ENCODE measurements around the gene PET100.

GRCh38 chr19:7648265-7649014 is 18.8 kb downstream of the PET100 start:
- TF ChIP-seq, protein P1, sequence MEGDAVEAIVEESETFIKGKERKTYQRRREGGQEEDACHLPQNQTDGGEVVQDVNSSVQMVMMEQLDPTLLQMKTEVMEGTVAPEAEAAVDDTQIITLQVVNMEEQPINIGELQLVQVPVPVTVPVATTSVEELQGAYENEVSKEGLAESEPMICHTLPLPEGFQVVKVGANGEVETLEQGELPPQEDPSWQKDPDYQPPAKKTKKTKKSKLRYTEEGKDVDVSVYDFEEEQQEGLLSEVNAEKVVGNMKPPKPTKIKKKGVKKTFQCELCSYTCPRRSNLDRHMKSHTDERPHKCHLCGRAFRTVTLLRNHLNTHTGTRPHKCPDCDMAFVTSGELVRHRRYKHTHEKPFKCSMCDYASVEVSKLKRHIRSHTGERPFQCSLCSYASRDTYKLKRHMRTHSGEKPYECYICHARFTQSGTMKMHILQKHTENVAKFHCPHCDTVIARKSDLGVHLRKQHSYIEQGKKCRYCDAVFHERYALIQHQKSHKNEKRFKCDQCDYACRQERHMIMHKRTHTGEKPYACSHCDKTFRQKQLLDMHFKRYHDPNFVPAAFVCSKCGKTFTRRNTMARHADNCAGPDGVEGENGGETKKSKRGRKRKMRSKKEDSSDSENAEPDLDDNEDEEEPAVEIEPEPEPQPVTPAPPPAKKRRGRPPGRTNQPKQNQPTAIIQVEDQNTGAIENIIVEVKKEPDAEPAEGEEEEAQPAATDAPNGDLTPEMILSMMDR (IDR thresholded peaks at IDR 0.05 in 8 of 11, conservative IDR thresholded peaks at IDR 0.05 in 3 of 11): no peak
- TF ChIP-seq POLR2AphosphoS5 (IDR thresholded peaks at IDR 0.05) (no peak), POLR2A (IDR thresholded peaks at IDR 0.05) (no peak)

Measured in spleen (tissue), 7 donors.